ENCODE measurements around the gene EPHB2.

- no peak for TF ChIP-seq POLR2A (IDR thresholded peaks at IDR 0.05)
- TF ChIP-seq EP300 (IDR thresholded peaks at IDR 0.05) = no peak
- TF ChIP-seq CTCF (IDR thresholded peaks at IDR 0.05) = no peak
These were observed 204.1 kb downstream of the EPHB2 start for GRCh38 chr1:22914633-22915217.
